Measurements from ENCODE around the gene TSPAN4. TPM values are rescaled to one million over a fixed set of nuclear protein-coding genes. Genes with fewer than 3 reads are reported as not detected.

TSPAN4 gene
- total RNA-seq, 6 experiments from 2014 or later = 193 to 267 (median 212) TPM

- DNase-seq = no peak
- TF ChIP-seq CTCF (IDR thresholded peaks at IDR 0.05) = no peak
- H3K4me3 Mint-ChIP-seq = no peak overlapping the region
- H3K4me1 Mint-ChIP-seq (ENCODE audit: low read depth) = peaks cover 30% of the 10 kb centered on the region
- H3K27me3 Mint-ChIP-seq (ENCODE audit: insufficient read depth) = peaks cover 25% of the 10 kb centered on the region
- peaks cover 30% of the 10 kb centered on the region for H3K36me3 Mint-ChIP-seq (ENCODE audit: low read depth)
- H3K27ac Mint-ChIP-seq = peak overlapping the region; percentile 68
- no peaks in the 10 kb centered on the region for H3K9me3 Mint-ChIP-seq
Observed at GRCh38 chr11:813456-814096, 29.1 kb upstream of the TSPAN4 start.

- no peaks in the 10 kb centered on the region for H3K9me3 Mint-ChIP-seq
- peaks cover 18% of the 10 kb centered on the region for H3K36me3 Mint-ChIP-seq (ENCODE audit: low read depth)
- no peak overlapping the region for H3K4me3 Mint-ChIP-seq
- no peak for DNase-seq
- peaks cover 20% of the 10 kb centered on the region for H3K27me3 Mint-ChIP-seq (ENCODE audit: insufficient read depth)
- H3K27ac Mint-ChIP-seq = peak overlapping the region; percentile 33; the same call in 1 of the 2 replicates
- peaks cover 26% of the 10 kb centered on the region for H3K4me1 Mint-ChIP-seq (ENCODE audit: low read depth)
- TF ChIP-seq CTCF (IDR thresholded peaks at IDR 0.05) = no peak
Observed at GRCh38 chr11:815675-816432, 26.8 kb upstream of the TSPAN4 start.

- H3K4me1 Mint-ChIP-seq (ENCODE audit: low read depth) = peaks cover 26% of the 10 kb centered on the region
- H3K36me3 Mint-ChIP-seq (ENCODE audit: low read depth) = peaks cover 13% of the 10 kb centered on the region
- TF ChIP-seq CTCF (IDR thresholded peaks at IDR 0.05) = no peak
- no peaks in the 10 kb centered on the region for H3K9me3 Mint-ChIP-seq
- no peak overlapping the region for H3K4me3 Mint-ChIP-seq
- DNase-seq = no peak
- peaks cover 18% of the 10 kb centered on the region for H3K27me3 Mint-ChIP-seq (ENCODE audit: insufficient read depth)
- no peak overlapping the region for H3K27ac Mint-ChIP-seq
Observed at GRCh38 chr11:816433-816779, 26.2 kb upstream of the TSPAN4 start.

- TF ChIP-seq CTCF (IDR thresholded peaks at IDR 0.05) = no peak
- Mint-ChIP-seq H3K27me3 (ENCODE audit: insufficient read depth) (peaks cover 12% of the 10 kb centered on the region), H3K4me3 (peak within 1 kb of the TSS; percentile 90), H3K27ac (peak within 1 kb of the TSS; percentile 88), H3K4me1 (ENCODE audit: low read depth) (peaks cover 17% of the 10 kb centered on the region), H3K36me3 (ENCODE audit: low read depth) (no peaks in the 10 kb centered on the region), H3K9me3 (no peaks in the 10 kb centered on the region)
- DNase-seq = peak; percentile 72
Observed at GRCh38 chr11:818396-819128, 24.1 kb upstream of the TSPAN4 start, which contains the start of gene PNPLA2. Gene PNPLA2, plus strand, starts transcription at chr11:818914. Its CDS starts 805 bp downstream, at chr11:819719.

GRCh38 chr11:819129-819931, 23.3 kb upstream of the TSPAN4 start:
- peak; percentile 48 for TF ChIP-seq CTCF (IDR thresholded peaks at IDR 0.05)
- peak overlapping the region; percentile 88 for H3K27ac Mint-ChIP-seq
- H3K9me3 Mint-ChIP-seq = no peaks in the 10 kb centered on the region
- H3K36me3 Mint-ChIP-seq (ENCODE audit: low read depth) = no peaks in the 10 kb centered on the region
- H3K4me3 Mint-ChIP-seq = peak overlapping the region; percentile 90
- peaks cover 17% of the 10 kb centered on the region for H3K4me1 Mint-ChIP-seq (ENCODE audit: low read depth)
- DNase-seq = peak; percentile 67
- peaks cover 8% of the 10 kb centered on the region; the same call in 1 of the 2 replicates for H3K27me3 Mint-ChIP-seq (ENCODE audit: insufficient read depth)
